OCI-LY3 (cell line): Measurements from ENCODE around the gene SRRM1.

ENCODE experiments used
- CTCF ChIP-seq: fragments of 200-600, 300-600 bp; sonication (generic); IDR thresholded peaks from 2 replicates; pipeline ENCODE4 v1.5.1; 2014; ENCODE audit warnings: antibody characterized with exemption, low read length, low read depth
- EZH2phosphoT487 ChIP-seq: fragments of 200-600 bp; shearing (Covaris generic); IDR thresholded peaks from 2 replicates; pipeline ENCODE4 v1.6.1; 2018; ENCODE audit warnings: antibody characterized with exemption, mixed run types, low read depth

GRCh38 chr1:24688033-24688432 is 44.9 kb downstream of the SRRM1 start:
- TF ChIP-seq CTCF (no peak), EZH2phosphoT487 (no peak)
